Measurements from ENCODE around the gene AGGF1.
"Not testable (repeated sequence)": the region's sequence is repeated elsewhere in the genome, so short reads cannot be mapped to it uniquely, and the experiment has no call there.

DNA sequence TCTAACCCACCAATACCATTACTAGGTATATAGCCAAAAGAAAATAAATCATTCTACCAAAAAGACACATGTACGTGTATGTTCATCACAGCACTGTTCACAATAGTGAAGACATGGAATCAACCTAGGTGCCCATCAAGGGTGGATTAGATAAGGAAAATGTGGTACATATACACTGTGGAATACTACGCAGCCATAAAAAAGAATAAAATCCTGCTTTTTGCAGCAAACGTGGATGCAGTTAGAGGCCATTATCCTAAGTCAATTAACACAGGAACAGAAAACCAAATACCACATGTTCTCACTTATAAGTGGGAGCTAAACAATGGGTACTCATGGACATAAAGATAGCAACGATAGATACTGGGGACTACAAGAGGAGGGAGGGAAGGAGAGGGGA, 32.0 kb upstream of the AGGF1 start:
- TF ChIP-seq EZH2phosphoT487 (conservative IDR thresholded peaks at IDR 0.05; ENCODE audit: low read length), result not testable (repeated sequence)
- TF ChIP-seq, protein P1, sequence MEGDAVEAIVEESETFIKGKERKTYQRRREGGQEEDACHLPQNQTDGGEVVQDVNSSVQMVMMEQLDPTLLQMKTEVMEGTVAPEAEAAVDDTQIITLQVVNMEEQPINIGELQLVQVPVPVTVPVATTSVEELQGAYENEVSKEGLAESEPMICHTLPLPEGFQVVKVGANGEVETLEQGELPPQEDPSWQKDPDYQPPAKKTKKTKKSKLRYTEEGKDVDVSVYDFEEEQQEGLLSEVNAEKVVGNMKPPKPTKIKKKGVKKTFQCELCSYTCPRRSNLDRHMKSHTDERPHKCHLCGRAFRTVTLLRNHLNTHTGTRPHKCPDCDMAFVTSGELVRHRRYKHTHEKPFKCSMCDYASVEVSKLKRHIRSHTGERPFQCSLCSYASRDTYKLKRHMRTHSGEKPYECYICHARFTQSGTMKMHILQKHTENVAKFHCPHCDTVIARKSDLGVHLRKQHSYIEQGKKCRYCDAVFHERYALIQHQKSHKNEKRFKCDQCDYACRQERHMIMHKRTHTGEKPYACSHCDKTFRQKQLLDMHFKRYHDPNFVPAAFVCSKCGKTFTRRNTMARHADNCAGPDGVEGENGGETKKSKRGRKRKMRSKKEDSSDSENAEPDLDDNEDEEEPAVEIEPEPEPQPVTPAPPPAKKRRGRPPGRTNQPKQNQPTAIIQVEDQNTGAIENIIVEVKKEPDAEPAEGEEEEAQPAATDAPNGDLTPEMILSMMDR (IDR thresholded peaks at IDR 0.05; ENCODE audit: insufficient read depth, low read length, poor library complexity, severe bottlenecking), result not testable (repeated sequence)
